Measurements from ENCODE around the gene ABCA10. TPM values are rescaled to one million over a fixed set of nuclear protein-coding genes. Genes with fewer than 3 reads are reported as not detected.

ABCA10 gene
- total and polyA plus RNA-seq, 4 donors = 0.32 to 5.5 (median 2.0) TPM

DNA sequence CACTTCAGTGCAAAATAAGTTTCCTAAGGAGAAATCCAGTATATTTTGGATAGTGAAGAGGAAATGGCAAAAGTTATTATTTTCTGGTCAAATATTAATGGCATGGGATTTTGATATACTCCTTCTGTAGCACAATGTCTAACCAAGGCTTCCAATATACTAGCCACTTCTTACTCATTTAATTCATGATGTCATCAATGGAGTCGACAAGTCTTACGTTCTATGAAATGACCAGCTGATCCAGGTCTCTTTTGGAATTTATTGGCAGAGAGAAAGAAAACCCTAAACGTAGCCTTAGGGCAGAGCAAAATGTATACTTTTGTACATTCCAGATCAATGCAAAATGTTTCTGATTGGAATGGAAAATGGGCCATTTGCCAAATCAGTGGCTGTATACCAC lies 8.3 kb upstream of the ABCA10 start:
- Histone ChIP-seq H3K9me3 (ENCODE audit: control insufficient read depth in 4 of 4, low read length in 3 of 4) (peaks cover 0 to 5% (median 2%) of the 10 kb centered on the region in 4 donors), H3K27me3 (ENCODE audit: control insufficient read depth in 4 of 4, insufficient read depth in 4 of 4, low read length in 3 of 4) (no peaks in the 10 kb centered on the region), H3K4me3 (ENCODE audit: low read depth in 1 of 3, low read length in 3 of 3) (no peak overlapping the region), H3K4me1 (ENCODE audit: control insufficient read depth in 4 of 4, insufficient read depth in 4 of 4, low read length in 3 of 4) (no peaks in the 10 kb centered on the region), H3K9ac (ENCODE audit: low read depth in 1 of 2, low read length in 2 of 2) (no peak overlapping the region), H3K36me3 (ENCODE audit: control insufficient read depth in 4 of 4, insufficient read depth in 3 of 4, low read depth in 1 of 4, low read length in 3 of 4) (peaks cover 0 to 5% (median 1%) of the 10 kb centered on the region in 4 donors), H3K27ac (ENCODE audit: low read depth in 1 of 2, low read length in 2 of 2) (no peak overlapping the region)
- no peak for DNase-seq (ENCODE audit: low spot score)
- whole genome bisulfite sequencing = 91% methylated on average over 3 of the region's 3 CpGs
- no peak for TF ChIP-seq HNF4G (IDR thresholded peaks at IDR 0.05)
- TF ChIP-seq GABPA (IDR thresholded peaks at IDR 0.05 in 1 of 2, conservative IDR thresholded peaks at IDR 0.05 in 1 of 2) = no peak
- TF ChIP-seq, protein P1, sequence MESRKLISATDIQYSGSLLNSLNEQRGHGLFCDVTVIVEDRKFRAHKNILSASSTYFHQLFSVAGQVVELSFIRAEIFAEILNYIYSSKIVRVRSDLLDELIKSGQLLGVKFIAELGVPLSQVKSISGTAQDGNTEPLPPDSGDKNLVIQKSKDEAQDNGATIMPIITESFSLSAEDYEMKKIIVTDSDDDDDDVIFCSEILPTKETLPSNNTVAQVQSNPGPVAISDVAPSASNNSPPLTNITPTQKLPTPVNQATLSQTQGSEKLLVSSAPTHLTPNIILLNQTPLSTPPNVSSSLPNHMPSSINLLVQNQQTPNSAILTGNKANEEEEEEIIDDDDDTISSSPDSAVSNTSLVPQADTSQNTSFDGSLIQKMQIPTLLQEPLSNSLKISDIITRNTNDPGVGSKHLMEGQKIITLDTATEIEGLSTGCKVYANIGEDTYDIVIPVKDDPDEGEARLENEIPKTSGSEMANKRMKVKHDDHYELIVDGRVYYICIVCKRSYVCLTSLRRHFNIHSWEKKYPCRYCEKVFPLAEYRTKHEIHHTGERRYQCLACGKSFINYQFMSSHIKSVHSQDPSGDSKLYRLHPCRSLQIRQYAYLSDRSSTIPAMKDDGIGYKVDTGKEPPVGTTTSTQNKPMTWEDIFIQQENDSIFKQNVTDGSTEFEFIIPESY (IDR thresholded peaks at IDR 0.05) = no peak
- TF ChIP-seq, protein P2, sequence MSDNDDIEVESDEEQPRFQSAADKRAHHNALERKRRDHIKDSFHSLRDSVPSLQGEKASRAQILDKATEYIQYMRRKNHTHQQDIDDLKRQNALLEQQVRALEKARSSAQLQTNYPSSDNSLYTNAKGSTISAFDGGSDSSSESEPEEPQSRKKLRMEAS (IDR thresholded peaks at IDR 0.05) = no peak
- no peak for TF ChIP-seq FOXA1 (IDR thresholded peaks at IDR 0.05)
- TF ChIP-seq JUND (IDR thresholded peaks at IDR 0.05) = no peak
- no peak for TF ChIP-seq HNF4A (conservative IDR thresholded peaks at IDR 0.05)
- TF ChIP-seq NR2F2 (IDR thresholded peaks at IDR 0.05) = no peak
- TF ChIP-seq RAD21 (IDR thresholded peaks at IDR 0.05) = no peak
- TF ChIP-seq RXRA (IDR thresholded peaks at IDR 0.05) = no peak
- TF ChIP-seq, protein P3, sequence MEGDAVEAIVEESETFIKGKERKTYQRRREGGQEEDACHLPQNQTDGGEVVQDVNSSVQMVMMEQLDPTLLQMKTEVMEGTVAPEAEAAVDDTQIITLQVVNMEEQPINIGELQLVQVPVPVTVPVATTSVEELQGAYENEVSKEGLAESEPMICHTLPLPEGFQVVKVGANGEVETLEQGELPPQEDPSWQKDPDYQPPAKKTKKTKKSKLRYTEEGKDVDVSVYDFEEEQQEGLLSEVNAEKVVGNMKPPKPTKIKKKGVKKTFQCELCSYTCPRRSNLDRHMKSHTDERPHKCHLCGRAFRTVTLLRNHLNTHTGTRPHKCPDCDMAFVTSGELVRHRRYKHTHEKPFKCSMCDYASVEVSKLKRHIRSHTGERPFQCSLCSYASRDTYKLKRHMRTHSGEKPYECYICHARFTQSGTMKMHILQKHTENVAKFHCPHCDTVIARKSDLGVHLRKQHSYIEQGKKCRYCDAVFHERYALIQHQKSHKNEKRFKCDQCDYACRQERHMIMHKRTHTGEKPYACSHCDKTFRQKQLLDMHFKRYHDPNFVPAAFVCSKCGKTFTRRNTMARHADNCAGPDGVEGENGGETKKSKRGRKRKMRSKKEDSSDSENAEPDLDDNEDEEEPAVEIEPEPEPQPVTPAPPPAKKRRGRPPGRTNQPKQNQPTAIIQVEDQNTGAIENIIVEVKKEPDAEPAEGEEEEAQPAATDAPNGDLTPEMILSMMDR (IDR thresholded peaks at IDR 0.05; ENCODE audit: low read depth, low read length, missing input control) = no peak
- no peak for TF ChIP-seq YY1 (IDR thresholded peaks at IDR 0.05)
- no peak for TF ChIP-seq FOXA2 (IDR thresholded peaks at IDR 0.05)
- no peak for TF ChIP-seq TAF1 (conservative IDR thresholded peaks at IDR 0.05)
- TF ChIP-seq EGR1 (IDR thresholded peaks at IDR 0.05; ENCODE audit: low read depth in 2 of 2) = no peak
- TF ChIP-seq, protein P4, sequence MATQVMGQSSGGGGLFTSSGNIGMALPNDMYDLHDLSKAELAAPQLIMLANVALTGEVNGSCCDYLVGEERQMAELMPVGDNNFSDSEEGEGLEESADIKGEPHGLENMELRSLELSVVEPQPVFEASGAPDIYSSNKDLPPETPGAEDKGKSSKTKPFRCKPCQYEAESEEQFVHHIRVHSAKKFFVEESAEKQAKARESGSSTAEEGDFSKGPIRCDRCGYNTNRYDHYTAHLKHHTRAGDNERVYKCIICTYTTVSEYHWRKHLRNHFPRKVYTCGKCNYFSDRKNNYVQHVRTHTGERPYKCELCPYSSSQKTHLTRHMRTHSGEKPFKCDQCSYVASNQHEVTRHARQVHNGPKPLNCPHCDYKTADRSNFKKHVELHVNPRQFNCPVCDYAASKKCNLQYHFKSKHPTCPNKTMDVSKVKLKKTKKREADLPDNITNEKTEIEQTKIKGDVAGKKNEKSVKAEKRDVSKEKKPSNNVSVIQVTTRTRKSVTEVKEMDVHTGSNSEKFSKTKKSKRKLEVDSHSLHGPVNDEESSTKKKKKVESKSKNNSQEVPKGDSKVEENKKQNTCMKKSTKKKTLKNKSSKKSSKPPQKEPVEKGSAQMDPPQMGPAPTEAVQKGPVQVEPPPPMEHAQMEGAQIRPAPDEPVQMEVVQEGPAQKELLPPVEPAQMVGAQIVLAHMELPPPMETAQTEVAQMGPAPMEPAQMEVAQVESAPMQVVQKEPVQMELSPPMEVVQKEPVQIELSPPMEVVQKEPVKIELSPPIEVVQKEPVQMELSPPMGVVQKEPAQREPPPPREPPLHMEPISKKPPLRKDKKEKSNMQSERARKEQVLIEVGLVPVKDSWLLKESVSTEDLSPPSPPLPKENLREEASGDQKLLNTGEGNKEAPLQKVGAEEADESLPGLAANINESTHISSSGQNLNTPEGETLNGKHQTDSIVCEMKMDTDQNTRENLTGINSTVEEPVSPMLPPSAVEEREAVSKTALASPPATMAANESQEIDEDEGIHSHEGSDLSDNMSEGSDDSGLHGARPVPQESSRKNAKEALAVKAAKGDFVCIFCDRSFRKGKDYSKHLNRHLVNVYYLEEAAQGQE (IDR thresholded peaks at IDR 0.05) = no peak
- no peak for TF ChIP-seq SP1 (IDR thresholded peaks at IDR 0.05)

DNA sequence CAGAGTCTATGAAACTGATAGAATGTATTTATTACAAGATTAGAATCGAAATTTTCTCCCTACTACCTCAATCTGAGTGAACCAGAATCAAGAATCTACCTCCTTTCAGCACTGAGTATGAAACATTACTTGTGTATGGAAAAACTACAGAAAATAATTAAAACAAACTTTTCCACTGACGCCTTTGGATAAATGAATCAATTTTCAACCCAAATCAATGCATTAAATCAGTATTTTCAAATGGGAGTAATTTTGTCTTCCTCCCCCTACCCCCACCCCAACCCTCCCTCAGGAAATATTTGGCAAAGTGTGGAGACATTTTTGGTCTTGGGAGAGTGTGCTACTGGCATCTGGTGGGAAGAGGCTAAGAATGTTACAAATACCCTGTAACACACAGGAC lies 7.8 kb upstream of the ABCA10 start:
- H3K4me3 ChIP-seq (ENCODE audit: low read depth in 1 of 3, low read length in 3 of 3) = no peak overlapping the region
- H3K9me3 ChIP-seq (ENCODE audit: control insufficient read depth in 4 of 4, low read length in 3 of 4) = peaks cover 0 to 5% (median 2%) of the 10 kb centered on the region in 4 donors
- H3K36me3 ChIP-seq (ENCODE audit: control insufficient read depth in 4 of 4, insufficient read depth in 3 of 4, low read depth in 1 of 4, low read length in 3 of 4) = peaks cover 0 to 4% (median 1%) of the 10 kb centered on the region in 4 donors
- H3K9ac ChIP-seq (ENCODE audit: low read depth in 1 of 2, low read length in 2 of 2) = no peak overlapping the region
- no peaks in the 10 kb centered on the region for H3K4me1 ChIP-seq (ENCODE audit: control insufficient read depth in 4 of 4, insufficient read depth in 4 of 4, low read length in 3 of 4)
- 70% methylated on average over 2 of the region's 2 CpGs for WGBS
- DNase-seq (ENCODE audit: low spot score) = no peak
- no peak overlapping the region for H3K27ac ChIP-seq (ENCODE audit: low read depth in 1 of 2, low read length in 2 of 2)
- H3K27me3 ChIP-seq (ENCODE audit: control insufficient read depth in 4 of 4, insufficient read depth in 4 of 4, low read length in 3 of 4) = no peaks in the 10 kb centered on the region
- TF ChIP-seq, protein P1 (IDR thresholded peaks at IDR 0.05) = no peak
- TF ChIP-seq HNF4G (IDR thresholded peaks at IDR 0.05) (no peak), JUND (IDR thresholded peaks at IDR 0.05) (no peak), YY1 (IDR thresholded peaks at IDR 0.05) (no peak), FOXA1 (IDR thresholded peaks at IDR 0.05) (no peak), SP1 (IDR thresholded peaks at IDR 0.05) (no peak), GABPA (IDR thresholded peaks at IDR 0.05 in 1 of 2, conservative IDR thresholded peaks at IDR 0.05 in 1 of 2) (no peak)
- TF ChIP-seq, protein P3 (IDR thresholded peaks at IDR 0.05; ENCODE audit: low read depth, low read length, missing input control) = no peak
- TF ChIP-seq, protein P5, sequence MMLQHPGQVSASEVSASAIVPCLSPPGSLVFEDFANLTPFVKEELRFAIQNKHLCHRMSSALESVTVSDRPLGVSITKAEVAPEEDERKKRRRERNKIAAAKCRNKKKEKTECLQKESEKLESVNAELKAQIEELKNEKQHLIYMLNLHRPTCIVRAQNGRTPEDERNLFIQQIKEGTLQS (IDR thresholded peaks at IDR 0.05) = no peak

Data from liver (tissue), 9 donors.